ENCODE data around the gene ADAM30.

ADAM30 gene

GRCh38 chr1:119908661-119909060, 12.3 kb upstream of the ADAM30 start:
- no peak for DNase-seq (ENCODE audit: low read depth)

GRCh38 chr1:119906927-119907652, 10.8 kb upstream of the ADAM30 start:
- no peak for DNase-seq (ENCODE audit: low read depth)

- DNase-seq (ENCODE audit: low read depth): no peak
Measured at GRCh38 chr1:119903443-119903835, 7.1 kb upstream of the ADAM30 start.

- DNase-seq (ENCODE audit: low read depth): no peak
Measured at GRCh38 chr1:119902775-119903442, 6.6 kb upstream of the ADAM30 start.

GRCh38 chr1:119898981-119899720, 2.8 kb upstream of the ADAM30 start:
- no peak for DNase-seq (ENCODE audit: low read depth)

- DNase-seq (ENCODE audit: low read depth): no peak
Measured at GRCh38 chr1:119898530-119898929, 2.2 kb upstream of the ADAM30 start.

GRCh38 chr1:119895102-119895501, 1.2 kb downstream of the ADAM30 start:
- no peak for DNase-seq (ENCODE audit: low read depth)

- DNase-seq (ENCODE audit: low read depth): no peak
Measured at GRCh38 chr1:119893827-119894700, 2.3 kb downstream of the ADAM30 start.

GRCh38 chr1:119893238-119893791, 3.0 kb downstream of the ADAM30 start:
- DNase-seq (ENCODE audit: low read depth): no peak

- no peak for DNase-seq (ENCODE audit: low read depth)
Measured at GRCh38 chr1:119891386-119891785, 4.9 kb downstream of the ADAM30 start.

GRCh38 chr1:119888476-119888875, 7.8 kb downstream of the ADAM30 start:
- DNase-seq (ENCODE audit: low read depth): no peak

- DNase-seq (ENCODE audit: low read depth): no peak
Measured at GRCh38 chr1:119887427-119887826, 8.9 kb downstream of the ADAM30 start.

- DNase-seq (ENCODE audit: low read depth): no peak
Measured at GRCh38 chr1:119885903-119886783, 10.2 kb downstream of the ADAM30 start.

GRCh38 chr1:119884711-119885110, 11.6 kb downstream of the ADAM30 start:
- DNase-seq (ENCODE audit: low read depth): no peak

GRCh38 chr1:119883826-119884225, 12.5 kb downstream of the ADAM30 start:
- DNase-seq (ENCODE audit: low read depth): no peak

GRCh38 chr1:119882132-119883049, 13.9 kb downstream of the ADAM30 start:
- peak; percentile 44 for DNase-seq (ENCODE audit: low read depth)

GRCh38 chr1:119879510-119880434, 16.5 kb downstream of the ADAM30 start:
- DNase-seq (ENCODE audit: low read depth): no peak

- no peak for DNase-seq (ENCODE audit: low read depth)
Measured at GRCh38 chr1:119878171-119878570, 18.1 kb downstream of the ADAM30 start.

Measured in GM04504 (cell line).